A172 (cell line): ENCODE data around the gene KCNK2. TPM values are rescaled to one million over a fixed set of nuclear protein-coding genes. Genes with fewer than 3 reads are reported as not detected.
A peak's percentile ranks its signal among the peaks of the same experiment; 100 is the strongest.

Experiments used
- DNase-seq: peaks from one replicate; pipeline ENCODE4 v3.0.0-alpha.2; 2015; ENCODE audit warnings: low spot score
- total RNA-seq: library from RNA; depleted of rRNA; stranded (reverse); fragments of >200 nt; shearing (Covaris generic); gene quantifications from 2 replicates; pipeline ENCODE4 v1.2.3, GENCODE V29; 2014

KCNK2 gene
- total RNA-seq, 1 experiment from 2014 or later = 0.05 TPM

- no peak for DNase-seq
These were observed 169.6 kb downstream of the KCNK2 start for GRCh38 chr1:215252164-215252563.

DNA sequence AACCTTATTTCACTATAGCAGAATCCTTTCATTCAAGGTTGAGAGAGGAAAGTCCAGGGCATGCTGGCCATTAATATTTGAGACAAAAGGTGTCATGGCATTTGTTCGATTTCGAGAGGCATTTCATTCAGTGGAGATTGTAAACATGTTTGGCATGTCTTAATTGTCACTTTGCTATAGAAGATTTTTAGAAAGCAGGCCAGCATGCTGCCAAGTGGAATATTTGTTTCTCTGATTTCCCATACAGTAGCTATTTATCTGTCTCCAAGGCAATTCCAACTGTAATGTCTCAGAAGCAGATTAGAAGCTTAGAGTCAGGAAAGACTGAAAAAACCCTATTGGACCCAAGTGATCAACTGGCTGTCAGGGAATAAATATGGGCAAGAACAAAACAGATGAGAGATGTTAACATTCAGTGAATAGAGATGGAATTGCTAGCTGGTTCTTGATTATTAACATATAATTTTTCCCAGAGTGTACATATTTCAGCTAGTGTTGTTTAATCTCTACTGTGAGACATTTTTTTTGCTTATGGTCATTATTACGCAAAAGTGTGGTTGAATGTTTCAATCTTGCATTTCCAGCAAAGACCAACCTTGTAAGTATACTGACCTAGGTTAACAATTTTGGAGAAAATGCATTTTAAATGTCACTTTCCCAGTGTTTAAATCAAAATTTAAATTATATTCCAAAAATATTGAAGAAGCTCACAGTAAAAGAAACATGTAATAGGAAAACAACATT is 174.6 kb downstream of the KCNK2 start:
- DNase-seq = no peak

DNA sequence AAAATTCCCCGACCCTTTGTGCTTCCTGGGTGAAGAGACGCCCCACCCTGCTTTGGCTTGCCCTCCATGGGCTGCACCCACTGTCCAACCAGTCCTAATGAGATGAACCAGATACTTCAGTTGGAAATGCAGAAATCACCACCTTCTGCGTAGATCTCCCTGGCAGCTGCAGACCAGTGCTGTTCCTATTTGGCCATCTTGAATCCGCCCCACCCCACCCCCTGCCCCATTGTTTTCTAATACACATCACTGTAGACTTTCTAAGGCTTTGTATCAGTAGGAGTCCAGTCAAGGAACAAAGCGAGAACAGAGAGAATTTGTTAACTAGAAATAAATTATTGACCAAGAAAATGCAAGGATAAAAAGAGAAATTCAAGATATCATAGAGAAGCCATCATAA is 178.2 kb downstream of the KCNK2 start:
- DNase-seq = no peak

- no peak for DNase-seq
These were observed 179.6 kb downstream of the KCNK2 start for GRCh38 chr1:215262106-215262505.

DNA sequence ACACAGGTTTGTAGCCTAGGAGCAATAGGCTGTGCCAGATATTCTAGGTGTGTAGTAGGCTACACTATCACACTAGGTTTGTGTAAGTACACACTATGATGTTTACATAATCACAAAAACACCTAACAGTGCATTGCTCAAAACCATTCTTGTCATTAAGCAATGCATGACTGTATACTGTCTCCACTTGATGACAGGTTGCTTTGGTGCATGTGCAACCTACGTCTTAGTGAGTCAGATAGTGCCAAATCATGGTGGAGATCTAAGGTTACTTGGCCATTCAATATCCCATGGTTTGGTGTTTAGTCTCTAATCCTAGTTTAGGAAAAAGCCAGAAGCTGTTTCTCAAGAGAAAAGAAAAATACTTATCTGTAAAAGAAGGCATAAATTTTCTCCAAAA is 181.1 kb downstream of the KCNK2 start:
- no peak for DNase-seq

GRCh38 chr1:215264649-215265048 is 182.1 kb downstream of the KCNK2 start:
- no peak for DNase-seq

DNA sequence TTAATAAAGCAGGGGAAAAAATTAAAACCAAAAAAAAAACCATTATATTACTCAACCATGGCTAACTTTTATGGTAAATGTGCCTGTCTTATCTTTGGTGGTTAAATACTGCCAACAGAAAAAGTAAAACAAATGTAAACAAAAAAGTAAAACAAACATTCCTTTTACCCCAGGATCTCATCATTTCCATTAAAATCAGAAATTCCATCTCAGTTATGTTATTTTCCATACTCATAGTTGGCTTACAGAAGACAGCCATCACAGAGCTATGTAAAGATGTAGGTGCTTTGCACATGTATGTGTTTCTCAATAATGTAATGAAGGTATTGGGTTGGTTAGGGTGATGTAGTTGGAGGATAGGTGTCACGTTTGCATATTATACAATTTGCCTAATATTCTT is 185.0 kb downstream of the KCNK2 start:
- no peak for DNase-seq

- DNase-seq = no peak
These were observed 187.4 kb downstream of the KCNK2 start for GRCh38 chr1:215269955-215270354.

DNA sequence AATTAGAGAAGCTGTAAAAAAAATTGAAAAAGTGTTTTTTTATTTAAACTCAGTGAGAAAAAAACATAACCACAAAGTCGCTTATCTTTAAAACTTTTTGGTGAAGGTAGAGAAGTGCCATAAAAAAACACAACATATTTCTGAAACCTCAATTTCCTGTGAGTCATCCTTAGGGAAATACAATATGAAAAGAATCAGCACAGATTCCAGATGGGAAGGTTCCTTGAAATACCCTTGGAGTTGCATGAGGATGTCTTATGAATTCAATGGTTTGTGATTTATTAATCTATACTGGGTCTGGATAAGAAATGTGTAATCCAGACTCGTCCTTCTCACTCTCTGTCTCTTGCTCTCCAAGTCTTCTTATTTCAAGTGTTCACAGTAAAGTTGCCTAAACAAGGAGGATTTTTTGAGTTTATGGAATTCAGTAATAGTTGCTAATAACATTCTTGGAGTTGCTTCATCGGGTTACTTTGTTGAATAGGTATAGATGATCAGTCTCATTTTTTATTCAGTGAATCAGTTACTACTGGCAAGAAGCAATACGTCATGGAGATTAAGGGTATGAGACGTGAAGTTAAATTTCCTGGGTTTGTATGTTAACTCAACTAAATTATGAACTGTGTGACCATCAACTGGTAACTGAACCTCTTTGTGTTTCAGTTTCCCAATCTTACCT is 191.4 kb downstream of the KCNK2 start:
- DNase-seq = peak; percentile 91

- no peak for DNase-seq
These were observed 194.0 kb downstream of the KCNK2 start for GRCh38 chr1:215276582-215276981.

DNA sequence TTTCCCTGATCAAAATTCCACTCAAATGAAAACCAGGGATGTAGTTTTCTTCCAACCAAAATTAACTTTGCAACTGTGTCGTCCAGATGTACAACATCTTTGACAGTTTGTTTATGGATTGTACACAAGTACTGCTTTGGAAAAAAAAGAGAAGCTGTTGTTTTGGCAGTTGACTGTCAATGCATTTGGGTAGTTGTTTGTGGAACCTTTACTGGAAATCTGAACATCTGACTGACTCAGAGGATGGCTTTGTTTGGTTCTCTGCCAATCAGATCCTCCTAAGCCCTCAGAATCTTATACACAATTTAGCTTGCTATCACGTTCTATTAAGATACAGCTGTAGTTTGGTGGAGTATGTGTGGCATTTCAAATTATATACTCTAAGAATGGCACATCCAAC is 195.0 kb downstream of the KCNK2 start:
- peak; percentile 40 for DNase-seq

DNA sequence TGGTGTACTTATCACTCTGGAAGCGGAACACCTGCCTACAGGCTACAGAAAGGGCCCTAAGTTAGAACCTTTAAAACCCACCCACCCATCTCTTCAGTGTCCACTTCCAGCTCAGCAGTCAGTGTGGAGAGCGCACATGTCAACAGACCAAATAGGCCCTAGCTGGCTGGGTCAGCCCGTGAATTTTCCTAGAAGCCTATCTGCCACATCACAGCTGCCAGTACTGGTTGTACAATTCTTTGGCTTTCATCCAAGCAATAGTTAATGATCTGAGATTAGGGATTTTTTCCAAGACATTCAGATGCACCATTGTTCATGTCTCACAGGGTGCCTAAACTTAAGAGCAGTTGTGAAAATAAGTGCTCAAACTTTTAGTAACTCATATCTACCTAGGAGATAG is 197.1 kb downstream of the KCNK2 start:
- DNase-seq = no peak

DNA sequence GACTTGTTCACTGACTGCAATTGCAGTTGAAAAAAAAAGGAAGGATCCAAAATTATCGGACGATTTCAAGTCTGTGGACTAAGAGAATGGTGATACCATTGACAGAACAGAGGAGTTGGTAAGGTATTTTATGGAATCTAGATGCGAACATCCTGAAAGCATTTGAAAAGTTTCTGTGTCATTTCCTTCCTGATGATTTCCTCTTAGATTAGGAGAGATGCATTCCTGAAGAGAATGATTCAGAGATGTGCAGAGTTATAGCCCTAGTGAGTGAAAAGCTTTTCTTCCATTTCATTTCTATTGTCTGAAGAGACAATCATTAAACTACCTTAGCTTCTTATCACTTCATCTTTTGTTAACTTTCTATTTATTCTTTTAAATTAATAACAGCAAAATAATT is 200.0 kb downstream of the KCNK2 start:
- DNase-seq = peak; percentile 41

- no peak for DNase-seq
These were observed 202.7 kb downstream of the KCNK2 start for GRCh38 chr1:215285013-215285800.
